Spleen (tissue), 7 donors: Measurements from ENCODE around the gene SHANK3.

Experiments
- POLR2A ChIP-seq, 3 donors: fragments of 450-650 bp; IDR thresholded peaks; one replicate each; pipeline ENCODE4 v1.5.1; 2017; ENCODE audit warnings: antibody characterized with exemption in 3 of 3, mild to moderate bottlenecking in 1 of 3
- POLR2AphosphoS5 ChIP-seq, 3 donors: sonication (generic); formaldehyde crosslinking; IDR thresholded peaks; one replicate each; pipeline ENCODE4 v1.5.1; 2017; ENCODE audit warnings: antibody characterized with exemption in 3 of 3
- TF ChIP-seq, protein P1 (sequence below), 11 experiments: fragments of 200-600 bp in 7 of 11; fragments of 450-650 bp in 4 of 11; sonication (generic) in 4 of 11; IDR thresholded peaks in 8 of 11; conservative IDR thresholded peaks in 3 of 11; 1 replicate in 7 of 11; 2 replicates in 4 of 11; pipeline versions ENCODE4 v1.4.0 to v1.8.0; 2016 to 2021; ENCODE audit warnings: antibody characterized with exemption in 11 of 11, inconsistent platforms in 4 of 11, mild to moderate bottlenecking in 1 of 11
- donor health status: DM: no; HTN: no; CAD: no; lungs with moderate emphysema.
- donor health status: DM: no; HTN: no; CAD: no.
- donor health status: DM: no; HTN: no; CAD: no.

DNA sequence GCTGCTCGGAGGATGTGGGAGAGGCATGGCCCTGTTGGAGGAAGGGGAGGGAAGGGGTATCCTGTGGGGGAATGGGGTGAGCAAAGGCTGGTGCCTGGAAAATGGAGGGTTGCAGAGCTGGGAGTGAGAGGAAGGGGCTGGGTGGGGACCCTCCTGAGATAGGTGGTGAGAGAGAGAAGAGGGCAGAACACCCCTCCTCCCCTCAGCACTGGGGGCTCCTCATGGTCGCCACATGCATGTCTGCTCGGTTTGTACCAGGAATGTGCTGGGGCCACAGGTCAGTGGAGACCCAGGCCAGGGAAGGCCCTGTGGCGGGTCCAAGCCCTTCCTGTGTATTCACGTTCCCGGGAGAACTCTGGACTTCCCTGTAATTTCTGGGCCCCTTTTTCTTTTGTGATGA is 37.6 kb downstream of the SHANK3 start:
- TF ChIP-seq POLR2A (IDR thresholded peaks at IDR 0.05) (no peak), POLR2AphosphoS5 (IDR thresholded peaks at IDR 0.05) (peak in 1 of 3 donors; percentile 31)
- TF ChIP-seq, protein P1, sequence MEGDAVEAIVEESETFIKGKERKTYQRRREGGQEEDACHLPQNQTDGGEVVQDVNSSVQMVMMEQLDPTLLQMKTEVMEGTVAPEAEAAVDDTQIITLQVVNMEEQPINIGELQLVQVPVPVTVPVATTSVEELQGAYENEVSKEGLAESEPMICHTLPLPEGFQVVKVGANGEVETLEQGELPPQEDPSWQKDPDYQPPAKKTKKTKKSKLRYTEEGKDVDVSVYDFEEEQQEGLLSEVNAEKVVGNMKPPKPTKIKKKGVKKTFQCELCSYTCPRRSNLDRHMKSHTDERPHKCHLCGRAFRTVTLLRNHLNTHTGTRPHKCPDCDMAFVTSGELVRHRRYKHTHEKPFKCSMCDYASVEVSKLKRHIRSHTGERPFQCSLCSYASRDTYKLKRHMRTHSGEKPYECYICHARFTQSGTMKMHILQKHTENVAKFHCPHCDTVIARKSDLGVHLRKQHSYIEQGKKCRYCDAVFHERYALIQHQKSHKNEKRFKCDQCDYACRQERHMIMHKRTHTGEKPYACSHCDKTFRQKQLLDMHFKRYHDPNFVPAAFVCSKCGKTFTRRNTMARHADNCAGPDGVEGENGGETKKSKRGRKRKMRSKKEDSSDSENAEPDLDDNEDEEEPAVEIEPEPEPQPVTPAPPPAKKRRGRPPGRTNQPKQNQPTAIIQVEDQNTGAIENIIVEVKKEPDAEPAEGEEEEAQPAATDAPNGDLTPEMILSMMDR (IDR thresholded peaks at IDR 0.05 in 8 of 11, conservative IDR thresholded peaks at IDR 0.05 in 3 of 11) = no peak
